Measurements from ENCODE around the gene ZNF283. TPM values are rescaled to one million over a fixed set of nuclear protein-coding genes. Genes with fewer than 3 reads are reported as not detected.

ZNF283 gene
- total RNA-seq (2014; rRNA removed; shearing (Covaris generic)), result 4.2 and 5.6 TPM in 2 replicates

DNA sequence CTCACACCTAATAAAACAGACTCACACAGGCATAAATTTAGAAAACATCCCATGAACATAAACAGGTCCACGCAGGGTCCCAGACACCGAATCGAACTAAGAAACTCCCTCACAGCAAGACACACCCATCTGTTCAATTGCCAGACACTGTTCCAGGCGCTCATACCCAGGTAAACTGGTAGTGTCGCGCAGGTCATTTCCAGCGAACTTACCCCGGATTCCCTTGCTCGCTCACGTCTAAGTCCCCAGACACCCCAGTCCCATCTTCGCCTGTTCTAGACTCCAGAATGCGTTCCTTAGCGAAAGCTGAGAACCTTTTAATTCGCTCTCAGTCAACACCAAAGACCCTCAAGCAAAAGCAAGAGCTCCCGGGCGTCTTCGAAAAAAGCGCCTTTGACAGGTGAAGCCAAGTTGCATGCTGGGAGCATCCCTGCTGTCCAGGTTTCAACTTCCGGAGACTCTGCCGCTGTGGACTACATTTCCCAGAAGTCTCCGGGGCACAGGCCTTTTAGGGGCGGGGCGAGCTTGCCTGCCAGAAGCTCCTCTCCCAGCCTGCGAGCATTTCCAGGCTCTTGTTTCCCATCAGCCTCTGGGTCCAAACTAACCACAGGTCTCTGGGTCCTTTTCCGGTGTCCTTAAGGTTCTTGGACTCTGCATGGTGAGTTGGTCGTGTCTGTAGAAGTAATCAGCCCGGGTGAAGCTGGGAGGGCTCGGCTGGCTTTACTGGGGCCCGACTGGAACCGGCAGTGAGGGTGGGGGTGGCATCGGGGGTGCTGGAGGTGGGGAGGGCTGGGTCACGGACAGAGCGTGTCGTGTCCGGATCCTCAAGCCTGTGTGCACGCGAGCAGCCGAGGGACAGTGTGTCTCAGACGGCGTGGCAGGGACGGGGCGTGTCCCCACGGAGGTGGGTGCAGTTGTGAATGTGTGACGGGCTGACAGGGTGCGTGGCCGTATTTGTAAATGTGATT is at the start of gene ZNF283:
Gene ZNF283, plus strand, starts transcription at position 535 of the 968 bp plus-strand sequence. CDS start 6,184 bp downstream, outside the sequence.
- peak; percentile 92 for DNase-seq (ENCODE audit: low read depth)

DNA sequence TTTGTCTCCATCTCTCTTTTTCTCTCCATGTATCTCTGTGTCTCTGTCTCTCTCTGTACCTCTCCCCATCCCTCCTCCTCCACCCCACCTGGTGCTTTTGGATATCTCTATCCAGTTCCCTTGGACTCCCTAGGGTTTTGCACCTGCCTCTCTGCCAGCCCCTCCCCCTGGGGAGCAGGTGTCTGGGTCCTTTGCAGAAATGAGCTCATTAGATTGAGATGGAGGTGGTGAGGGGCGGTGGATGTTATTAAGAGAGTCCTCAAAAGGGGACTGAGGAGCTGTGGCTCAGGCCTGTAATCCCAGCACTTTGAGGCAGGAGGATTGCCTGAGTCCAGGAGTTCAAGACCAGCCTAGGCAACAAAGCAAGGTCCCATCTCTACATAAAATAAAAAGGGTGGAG is 48.5 kb upstream of the ZNF283 start:
- no peak for DNase-seq (ENCODE audit: low read depth)

DNA sequence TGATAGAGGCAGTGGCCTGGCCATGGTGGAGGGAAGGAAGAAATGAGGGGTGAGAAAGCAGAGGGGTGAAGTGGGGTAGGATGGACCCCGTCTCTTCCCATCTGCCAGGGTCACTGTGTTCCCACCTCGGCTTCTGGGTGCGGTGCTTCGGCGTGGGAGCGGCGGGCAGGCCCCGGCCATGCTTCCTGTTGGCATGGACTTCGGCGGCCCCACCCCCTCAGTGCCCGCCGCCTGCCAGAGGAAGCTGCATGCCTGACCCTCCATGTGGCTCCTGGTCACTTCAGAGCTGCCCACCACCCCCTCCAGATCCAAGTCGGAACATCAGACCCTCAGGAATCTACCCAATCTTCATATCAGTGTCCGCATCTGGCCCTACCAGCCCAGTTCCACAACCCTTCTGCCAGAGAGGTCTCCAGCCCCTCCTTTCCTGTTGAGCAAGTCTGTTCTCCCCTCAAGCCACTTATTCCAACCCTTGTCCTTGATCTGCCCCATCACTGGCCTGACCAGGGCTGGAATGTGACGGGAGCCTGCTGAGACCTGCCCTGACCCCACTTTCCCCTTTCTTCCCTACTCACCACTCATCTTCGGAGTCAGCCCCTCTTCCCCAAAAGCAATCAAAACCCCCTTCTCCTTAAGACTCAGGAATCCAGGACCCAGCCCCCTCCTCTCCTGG is 47.8 kb upstream of the ZNF283 start:
- no peak for DNase-seq (ENCODE audit: low read depth)

DNA sequence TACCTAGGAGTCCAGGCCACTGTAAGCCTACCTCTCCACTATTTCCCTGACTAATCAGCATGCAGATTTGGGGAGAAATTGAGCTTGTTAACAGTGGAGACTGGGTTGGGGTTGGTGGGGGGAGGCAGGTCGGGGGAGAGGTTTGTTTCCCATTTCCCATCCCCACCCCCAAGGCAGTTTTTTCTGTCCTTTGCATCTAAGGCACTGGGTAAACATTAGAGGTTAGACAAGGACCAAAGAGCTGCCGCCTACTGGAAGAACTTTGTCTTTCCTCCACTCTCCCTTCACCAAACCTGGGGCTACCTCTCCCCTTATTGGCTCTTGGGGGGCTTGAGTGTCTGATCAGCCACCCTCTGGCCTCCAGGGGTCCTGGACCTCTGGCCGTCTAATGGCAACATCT is 47.3 kb upstream of the ZNF283 start:
- peak; percentile 42 for DNase-seq (ENCODE audit: low read depth)

GRCh38 chr19:43780706-43781525 is 46.2 kb upstream of the ZNF283 start, which contains the start of gene KCNN4:
Gene KCNN4, minus strand, starts transcription at chr19:43780973. Its CDS starts 112 bp downstream, at chr19:43780861.
- DNase-seq (ENCODE audit: low read depth), result peak; percentile 83

DNA sequence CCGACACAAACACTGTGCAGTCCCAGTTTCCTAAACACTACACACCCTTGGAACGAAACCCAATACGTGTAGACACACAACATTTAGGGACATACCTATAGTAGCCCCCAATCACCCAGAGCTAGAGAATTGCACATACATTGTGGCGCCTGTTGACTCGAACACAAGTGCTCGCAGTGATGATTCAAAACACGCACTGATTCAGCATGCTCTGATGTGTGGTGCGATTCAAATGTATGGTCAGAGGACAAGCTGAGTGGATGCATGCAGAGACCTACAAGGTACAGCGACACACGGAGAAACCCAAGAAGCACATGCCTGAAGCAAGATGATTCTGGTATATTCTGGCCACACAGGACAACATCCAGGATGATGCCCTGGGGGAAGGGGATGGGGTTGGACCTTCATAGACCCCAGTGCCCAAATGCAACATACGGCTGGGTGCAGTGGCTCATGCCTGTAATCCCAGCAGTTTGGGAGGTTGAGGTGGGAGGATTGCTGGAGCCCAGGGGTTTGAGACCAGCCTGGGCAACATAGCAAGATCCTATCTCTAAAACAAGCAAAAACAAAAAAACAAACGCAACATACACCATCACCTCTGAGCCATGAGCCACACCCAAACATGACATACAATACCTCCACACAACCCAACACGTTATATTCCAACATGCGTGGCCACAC is 45.4 kb upstream of the ZNF283 start:
- no peak for DNase-seq (ENCODE audit: low read depth)

DNA sequence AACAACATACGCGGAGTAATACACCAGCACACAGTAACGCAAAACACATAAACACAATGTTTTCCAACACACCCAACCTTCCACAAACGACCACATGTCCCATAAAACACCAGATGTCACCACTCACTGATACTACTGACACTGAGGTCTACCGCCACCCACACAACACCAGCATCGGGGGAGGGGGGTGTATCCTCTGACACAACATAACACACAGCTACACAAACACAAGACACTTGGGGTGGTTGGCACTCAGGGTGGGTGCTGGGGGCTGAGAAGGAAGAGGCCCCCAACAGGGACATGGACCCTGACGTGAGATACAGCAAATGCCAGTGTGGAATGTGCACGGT is 44.8 kb upstream of the ZNF283 start:
- no peak for DNase-seq (ENCODE audit: low read depth)

- DNase-seq (ENCODE audit: low read depth), result no peak
These were observed 44.4 kb upstream of the ZNF283 start for GRCh38 chr19:43782689-43783231.

GRCh38 chr19:43783636-43784035 is 43.5 kb upstream of the ZNF283 start:
- DNase-seq (ENCODE audit: low read depth), result no peak

- peak; percentile 95 for DNase-seq (ENCODE audit: low read depth)
These were observed 42.7 kb upstream of the ZNF283 start for GRCh38 chr19:43784241-43784980.

- peak; percentile 89 for DNase-seq (ENCODE audit: low read depth)
These were observed 41.9 kb upstream of the ZNF283 start for GRCh38 chr19:43784981-43785808.

- no peak for DNase-seq (ENCODE audit: low read depth)
These were observed 40.5 kb upstream of the ZNF283 start for GRCh38 chr19:43786665-43787064.

DNA sequence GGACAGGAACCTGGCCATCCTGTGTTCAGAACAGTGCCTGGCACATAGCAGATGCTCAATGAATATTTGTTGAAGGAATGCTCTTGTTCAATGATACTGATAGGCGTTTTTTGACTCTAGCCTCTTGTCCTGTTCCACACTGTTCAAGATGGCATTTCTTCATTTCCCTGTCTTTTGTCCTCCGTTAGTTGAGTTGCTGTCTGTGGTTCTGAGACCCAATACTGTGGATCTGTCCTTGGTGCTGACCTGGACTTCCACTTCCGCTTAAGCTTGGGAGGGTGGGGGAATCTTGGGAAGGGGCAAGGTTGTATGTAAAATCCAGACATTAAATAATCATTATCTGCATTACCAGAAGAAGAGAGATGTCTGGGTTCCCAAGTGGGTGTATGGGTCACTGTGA is 38.1 kb upstream of the ZNF283 start:
- DNase-seq (ENCODE audit: low read depth), result peak; percentile 44

DNA sequence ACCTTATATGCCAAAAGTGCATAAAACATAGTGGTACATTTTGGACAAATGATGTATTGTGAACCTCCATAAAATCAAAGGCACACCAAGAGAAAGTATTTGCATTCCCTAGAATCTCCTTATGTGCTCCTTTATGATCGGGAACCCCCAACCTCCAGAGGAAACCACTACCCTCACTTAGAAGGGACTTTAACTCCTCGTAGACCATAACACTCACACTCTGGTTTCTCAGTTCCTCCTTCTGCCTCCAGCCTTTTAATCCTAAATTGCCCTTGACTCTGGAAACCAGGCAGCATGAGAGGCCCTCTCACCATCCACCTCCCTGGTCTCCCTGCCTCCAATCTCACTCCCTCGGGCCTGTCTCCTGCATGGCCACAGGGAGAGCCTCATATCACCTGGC is 36.5 kb upstream of the ZNF283 start:
- no peak for DNase-seq (ENCODE audit: low read depth)

- DNase-seq (ENCODE audit: low read depth), result no peak
These were observed 30.0 kb upstream of the ZNF283 start for GRCh38 chr19:43797118-43797517.

GRCh38 chr19:43797556-43797955 is 29.6 kb upstream of the ZNF283 start:
- DNase-seq (ENCODE audit: low read depth), result no peak

DNA sequence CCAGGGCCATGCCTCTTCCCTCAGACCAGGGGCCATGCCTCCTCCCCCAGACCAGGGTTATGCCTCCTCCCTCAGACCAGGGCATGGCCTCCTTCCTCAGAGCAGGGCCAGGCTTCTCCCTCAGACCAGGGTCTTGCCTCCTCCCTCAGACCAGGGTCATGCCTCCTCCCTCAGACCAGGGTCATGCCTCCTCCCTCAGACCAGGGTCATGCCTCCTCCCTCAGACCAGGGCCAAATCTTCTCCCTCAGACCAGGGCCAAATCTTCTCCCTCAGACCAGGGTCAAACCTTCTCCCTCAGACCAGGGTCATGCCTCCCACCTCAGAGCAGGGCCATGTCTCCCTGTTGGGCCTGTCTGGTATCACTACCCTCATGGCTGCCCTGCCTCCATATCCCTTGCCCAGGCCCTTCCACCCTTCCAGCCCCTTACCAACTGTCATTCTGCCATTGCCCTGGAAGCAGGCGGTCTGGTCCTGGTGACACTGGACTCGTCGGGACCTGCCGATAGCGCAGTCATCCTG is 29.0 kb upstream of the ZNF283 start:
- no peak for DNase-seq (ENCODE audit: low read depth)

DNA sequence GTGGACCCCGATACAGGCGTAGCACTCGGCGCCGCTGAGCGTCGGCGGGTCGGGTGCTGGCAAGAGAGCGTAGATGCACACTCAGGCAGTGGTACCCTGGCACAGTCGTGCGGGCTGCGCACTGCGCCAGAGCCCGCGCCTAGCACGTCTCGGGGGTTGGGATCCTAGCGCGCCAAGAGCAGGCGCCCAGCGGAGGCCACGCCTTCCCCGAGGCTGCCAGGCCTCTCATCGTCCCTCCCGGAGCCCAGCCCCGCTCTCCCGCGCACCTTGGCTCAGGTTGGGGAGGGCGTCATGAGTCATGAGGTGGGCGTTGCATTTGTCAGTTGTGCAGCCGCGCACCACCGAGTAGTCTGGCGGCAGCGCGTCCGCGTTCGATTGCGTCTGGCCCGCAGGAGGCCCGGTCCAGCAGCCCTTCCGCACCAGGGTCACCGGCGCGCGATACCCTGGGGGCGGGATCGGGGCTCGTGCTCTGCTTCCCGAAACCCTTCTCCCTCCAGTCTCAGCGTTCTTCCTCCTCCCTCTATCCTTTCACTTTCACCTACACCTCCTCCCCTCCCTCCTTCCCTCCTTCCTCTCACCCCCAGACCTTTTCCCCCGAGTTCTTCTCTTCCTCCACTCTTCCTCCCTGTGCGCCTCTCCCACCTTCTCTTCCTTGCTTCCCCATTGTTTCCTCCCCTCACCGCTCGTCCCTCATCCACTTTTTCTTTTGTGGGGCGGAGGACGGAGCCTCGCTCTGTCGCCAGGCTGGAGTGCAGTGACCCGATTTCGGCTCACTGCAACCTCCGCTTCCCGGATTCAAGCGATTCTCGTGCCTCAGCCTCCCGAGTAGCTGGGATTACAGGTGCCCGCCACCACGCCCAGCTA is 28.3 kb upstream of the ZNF283 start:
- DNase-seq (ENCODE audit: low read depth), result peak; percentile 78
